HG03135 (cell line): ENCODE results near the gene MCM8.

Experiments used
- ATAC-seq: cut with Tn5 transposase; IDR thresholded peaks from one replicate; pipeline ENCODE4 v1.9.1; 2021; ENCODE audit warnings: mild to moderate bottlenecking, moderate library complexity; ENCODE audit not compliant: unreplicated experiment

MCM8 gene

DNA sequence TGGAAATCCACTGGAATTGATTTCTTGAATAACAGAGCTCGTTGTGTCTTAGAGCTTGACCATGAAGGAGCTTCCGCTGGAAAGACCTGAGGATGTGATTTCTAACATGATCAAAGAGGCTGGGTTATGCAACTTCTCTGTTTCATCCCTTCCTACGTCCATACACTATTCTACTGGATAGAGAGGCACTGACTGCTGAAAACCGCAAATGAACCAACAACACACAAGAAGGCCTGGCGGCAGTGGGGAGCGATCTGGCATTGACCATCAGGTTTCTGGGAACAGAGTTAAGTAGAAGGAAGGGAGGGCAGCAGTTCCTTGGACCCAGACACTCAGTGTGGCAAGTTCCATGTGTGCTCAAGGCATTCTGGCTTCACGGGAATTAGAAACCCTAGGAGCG, 90.1 kb downstream of the MCM8 start:
- no peak for ATAC-seq

DNA sequence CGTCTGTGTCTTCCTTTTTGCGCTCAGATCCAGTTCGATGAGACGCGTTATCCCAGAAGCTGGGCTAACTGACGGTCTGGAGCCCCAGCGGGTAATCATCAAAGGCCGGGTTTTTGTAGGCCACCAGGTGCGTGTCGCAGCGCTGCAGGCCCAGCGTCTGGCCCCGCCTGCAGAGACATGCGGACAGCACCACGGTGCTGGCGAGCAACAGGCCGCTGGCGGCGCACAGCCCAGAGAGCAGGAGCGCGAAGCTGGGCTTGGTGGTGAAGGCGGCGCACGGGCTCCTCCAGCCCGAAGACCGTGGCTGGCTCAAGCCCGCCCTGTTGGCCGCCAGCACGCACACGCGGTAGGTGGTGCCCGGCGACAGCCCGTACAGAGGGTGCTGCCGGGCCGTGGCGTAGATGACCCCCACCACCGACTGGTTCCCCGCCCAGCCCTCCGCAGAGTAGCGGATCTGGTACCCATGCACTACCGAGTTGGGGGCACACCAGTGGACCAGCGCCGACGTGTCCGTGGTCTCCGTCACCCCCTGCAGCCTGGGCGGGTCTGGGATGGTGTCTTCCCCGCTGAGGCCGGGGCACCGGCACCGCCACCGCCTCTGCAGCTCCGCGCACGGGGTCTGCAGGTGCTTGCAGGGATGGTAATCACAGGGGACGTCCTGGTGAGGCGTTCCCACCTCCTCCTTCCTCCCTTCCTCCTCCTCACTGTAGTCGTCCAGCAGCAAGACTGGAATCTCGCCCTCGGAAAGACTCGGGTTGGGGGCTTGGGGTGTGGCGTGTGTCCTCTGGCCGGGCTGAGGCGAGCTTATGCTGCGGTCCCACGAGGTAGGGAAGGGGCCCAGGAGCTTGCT, 90.7 kb downstream of the MCM8 start:
- ATAC-seq, result no peak

DNA sequence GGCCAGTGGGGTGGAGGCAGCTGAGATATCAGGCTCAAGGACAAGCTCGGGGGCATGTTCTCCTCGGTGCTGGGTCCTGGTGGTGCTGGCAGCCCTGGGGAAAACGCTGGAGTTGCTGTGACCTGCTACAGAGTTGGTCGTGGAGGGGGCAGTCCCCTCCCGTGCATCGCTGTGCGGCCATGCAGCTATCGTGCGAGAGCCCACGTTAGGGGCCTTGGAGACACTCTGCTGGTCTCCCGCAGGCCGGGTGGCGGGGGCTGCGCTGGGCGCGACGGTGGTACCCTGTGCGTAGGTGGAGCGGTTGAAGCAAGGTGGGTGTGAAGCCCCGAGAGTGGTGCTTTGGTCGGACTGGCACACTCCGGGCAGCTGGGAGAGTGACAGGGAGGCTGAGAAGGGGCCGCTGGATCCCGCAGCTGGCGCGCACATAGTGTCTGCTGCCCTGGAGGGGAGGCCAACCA, 91.4 kb downstream of the MCM8 start:
- ATAC-seq, result no peak

DNA sequence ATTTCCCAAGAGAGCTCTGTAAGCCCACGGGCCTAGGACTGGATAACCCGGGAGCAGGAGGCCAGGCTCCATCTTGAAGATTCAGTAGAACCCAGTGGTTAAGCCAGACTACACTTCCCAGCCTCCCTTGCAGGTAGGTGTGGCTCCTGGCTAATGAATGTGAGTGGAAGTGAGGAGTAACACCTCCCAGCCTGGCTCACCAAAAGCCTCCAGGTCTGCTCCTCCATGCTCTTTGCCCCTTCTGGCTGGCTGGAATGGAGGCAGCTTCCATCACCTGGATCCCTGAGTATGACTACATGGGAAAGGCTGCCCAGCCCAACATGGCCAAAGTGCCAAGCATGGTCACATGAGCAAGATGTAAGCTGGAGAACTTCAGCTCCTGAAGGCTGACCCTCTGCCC, 93.7 kb downstream of the MCM8 start:
- no peak for ATAC-seq

DNA sequence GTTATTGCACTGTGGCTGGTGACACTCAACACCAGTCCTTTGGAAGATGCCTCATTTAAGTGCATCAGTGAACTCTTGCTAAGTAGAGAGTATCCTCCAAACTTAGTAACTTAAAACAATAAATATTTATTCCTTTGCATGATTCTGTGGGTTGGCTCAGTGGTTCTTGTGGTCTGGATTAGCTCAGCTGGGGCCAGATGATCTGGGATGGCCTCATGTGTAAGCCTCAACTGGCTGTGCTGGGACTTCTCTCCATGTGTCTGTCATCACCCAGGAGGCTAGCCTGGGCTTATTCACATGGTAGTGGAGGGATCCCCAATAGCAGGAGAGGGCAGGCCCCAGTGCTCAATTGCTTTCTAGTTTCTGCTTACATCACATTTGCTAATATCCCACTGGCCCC, 95.1 kb downstream of the MCM8 start:
- no peak for ATAC-seq

DNA sequence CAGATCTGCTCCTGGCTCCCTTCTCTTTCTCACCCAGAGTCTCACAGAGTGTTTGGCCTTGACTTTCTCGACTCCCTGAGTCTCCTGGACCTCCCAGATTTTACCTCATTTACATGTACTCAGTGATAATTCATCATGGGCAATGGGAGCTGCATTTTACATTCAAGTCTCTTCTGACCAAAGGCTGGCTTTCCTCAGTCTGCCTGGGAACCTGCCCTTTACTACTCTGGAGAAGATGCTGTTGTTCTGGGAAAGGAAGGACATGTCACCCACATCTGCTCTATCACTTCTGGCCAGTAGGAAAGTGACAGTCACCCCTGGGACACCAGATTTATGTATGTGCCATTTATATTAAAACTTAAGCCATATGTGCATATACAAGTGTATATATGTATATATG, 96.0 kb downstream of the MCM8 start:
- ATAC-seq, result no peak

DNA sequence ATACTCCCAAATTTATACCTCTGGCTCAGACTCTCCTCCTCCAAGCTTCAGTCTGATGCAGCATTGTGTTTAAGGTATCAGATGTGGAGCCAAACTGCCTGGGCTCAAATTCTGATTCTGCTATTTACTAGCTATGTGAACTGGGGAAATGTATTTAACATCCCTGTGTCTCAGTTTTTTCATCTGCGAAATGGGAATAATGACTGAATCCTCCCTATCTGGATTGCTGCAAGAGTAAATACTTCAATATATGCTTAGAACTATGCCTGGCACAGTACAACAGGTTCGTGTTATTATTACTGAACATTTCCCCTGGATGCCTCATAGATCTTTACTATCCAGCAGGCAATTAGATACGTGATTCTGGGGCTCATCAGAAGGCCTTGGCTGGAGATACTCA, 97.9 kb downstream of the MCM8 start:
- no peak for ATAC-seq
